ENCODE data around the gene UBR2.
"Not testable (repeated sequence)": the region's sequence is repeated elsewhere in the genome, so short reads cannot be mapped to it uniquely, and the experiment has no call there.

The UBR2 gene

GRCh38 chr6:42726485-42727086 lies 162.8 kb downstream of the UBR2 start:
- peak; percentile 73 for DNase-seq (ENCODE audit: low read depth, low spot score)

- DNase-seq (ENCODE audit: low read depth, low spot score): no peak
Observed at GRCh38 chr6:42727087-42727611, 163.3 kb downstream of the UBR2 start.

- DNase-seq (ENCODE audit: low read depth, low spot score): no peak
Observed at GRCh38 chr6:42727627-42728026, 163.8 kb downstream of the UBR2 start.

GRCh38 chr6:42729731-42730130 lies 165.9 kb downstream of the UBR2 start:
- DNase-seq (ENCODE audit: low read depth, low spot score): no peak

GRCh38 chr6:42733867-42734481 lies 170.1 kb downstream of the UBR2 start:
- not testable (repeated sequence) for DNase-seq (ENCODE audit: low read depth, low spot score)

GRCh38 chr6:42735976-42736375 lies 172.1 kb downstream of the UBR2 start:
- DNase-seq (ENCODE audit: low read depth, low spot score): no peak

- no peak for DNase-seq (ENCODE audit: low read depth, low spot score)
Observed at GRCh38 chr6:42740725-42741124, 176.9 kb downstream of the UBR2 start.

- no peak for DNase-seq (ENCODE audit: low read depth, low spot score)
Observed at GRCh38 chr6:42742116-42742894, 178.5 kb downstream of the UBR2 start.

All from smooth muscle cell of the brain vasculature (primary cell).